ENCODE measurements around the gene SC5D.

Gene SC5D

GRCh38 chr11:121329781-121330395, 37.3 kb downstream of the SC5D start:
- no peak for DNase-seq

GRCh38 chr11:121330614-121331435, 38.3 kb downstream of the SC5D start:
- DNase-seq: no peak

- no peak for DNase-seq
These were observed 42.6 kb downstream of the SC5D start for GRCh38 chr11:121334973-121335710.

DNA sequence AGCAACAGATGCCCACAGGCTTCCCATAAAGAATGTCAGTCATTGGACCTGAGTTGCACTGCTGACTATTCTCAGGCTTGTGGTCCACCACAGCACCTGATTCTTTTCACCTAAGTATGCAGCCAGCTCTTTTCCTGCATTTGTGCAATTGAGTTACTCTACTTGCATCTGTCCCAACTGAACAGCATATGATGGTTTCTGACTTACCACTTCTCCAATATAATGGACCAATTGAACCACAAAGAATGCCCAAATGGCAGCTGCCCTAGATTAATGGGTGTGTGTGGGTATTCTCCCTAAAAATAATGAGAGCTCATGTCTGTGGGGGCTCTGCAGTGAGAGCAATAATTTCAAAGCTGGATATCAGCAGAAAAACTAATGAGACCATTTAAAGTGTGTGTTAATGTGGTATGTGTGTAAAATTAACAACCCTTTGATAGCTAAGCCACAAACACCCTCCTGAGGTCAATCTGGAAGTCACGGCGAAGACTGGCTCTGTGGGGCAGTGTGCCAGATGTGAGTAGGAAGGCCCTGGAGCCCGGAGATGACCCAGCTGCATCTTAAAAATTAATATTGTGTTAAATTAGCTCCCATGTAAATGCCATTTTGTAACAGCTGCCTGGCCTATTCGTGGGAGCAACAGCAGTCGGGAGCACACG, 43.8 kb downstream of the SC5D start:
- no peak for DNase-seq

GRCh38 chr11:121337078-121337477, 44.5 kb downstream of the SC5D start:
- DNase-seq: no peak

- no peak for DNase-seq
These were observed 45.2 kb downstream of the SC5D start for GRCh38 chr11:121337740-121338272.

- no peak for DNase-seq
These were observed 46.0 kb downstream of the SC5D start for GRCh38 chr11:121338536-121338935.

- no peak for DNase-seq
These were observed 47.5 kb downstream of the SC5D start for GRCh38 chr11:121340032-121340580.

DNA sequence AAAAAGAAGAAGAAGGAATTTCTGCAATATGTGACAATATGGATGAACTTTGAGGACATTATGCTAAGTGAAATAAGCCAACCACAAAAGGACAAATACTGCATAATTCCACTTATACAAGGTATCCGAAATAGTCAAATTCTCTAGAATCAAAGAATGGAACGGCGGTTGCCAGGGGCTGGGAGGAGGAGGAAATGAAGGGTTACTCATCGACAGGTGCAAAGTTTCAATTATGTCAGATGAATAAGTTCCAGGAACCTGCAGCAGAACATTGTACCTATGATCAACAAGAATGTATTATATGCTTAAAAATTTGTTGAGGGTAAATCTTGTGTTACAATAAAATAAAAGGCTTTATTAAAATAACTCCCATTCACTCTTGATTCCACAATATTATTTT, 49.0 kb downstream of the SC5D start:
- DNase-seq: peak; percentile 31

- no peak for DNase-seq
These were observed 52.3 kb downstream of the SC5D start for GRCh38 chr11:121344824-121345223.

GRCh38 chr11:121347094-121347493, 54.5 kb downstream of the SC5D start:
- DNase-seq: no peak

- no peak for DNase-seq
These were observed 55.2 kb downstream of the SC5D start for GRCh38 chr11:121347813-121348212.

- no peak for DNase-seq
These were observed 55.8 kb downstream of the SC5D start for GRCh38 chr11:121348220-121348875.

GRCh38 chr11:121349790-121350189, 57.2 kb downstream of the SC5D start:
- no peak for DNase-seq

- DNase-seq: no peak
These were observed 57.9 kb downstream of the SC5D start for GRCh38 chr11:121350314-121351082.

DNA sequence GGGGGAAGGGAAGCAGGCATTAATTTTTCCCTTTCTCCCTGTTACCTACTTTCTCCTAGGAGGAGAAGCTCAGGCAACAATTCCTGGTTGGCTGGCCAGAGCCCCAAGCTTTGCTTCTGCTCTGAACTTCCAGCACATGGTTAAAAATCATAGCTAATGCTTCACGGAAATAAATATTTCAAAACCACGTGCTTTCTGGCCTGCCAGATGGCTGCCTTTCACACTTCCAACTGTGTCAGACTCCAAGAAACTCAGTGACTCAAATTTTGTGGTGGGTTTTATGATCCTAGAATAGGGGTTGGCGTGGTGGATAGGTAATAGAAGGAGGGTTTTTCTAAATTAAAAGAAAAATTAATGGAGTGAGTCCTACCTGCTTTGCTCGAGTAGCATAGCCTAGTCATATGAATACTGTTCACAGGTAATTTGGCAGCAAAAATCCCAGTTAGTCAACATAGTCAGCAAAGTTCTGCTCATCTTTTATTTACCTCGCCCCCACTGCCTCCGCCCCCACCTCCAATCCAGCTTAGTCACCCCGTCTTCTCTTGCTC, 58.6 kb downstream of the SC5D start:
- no peak for DNase-seq

DNA sequence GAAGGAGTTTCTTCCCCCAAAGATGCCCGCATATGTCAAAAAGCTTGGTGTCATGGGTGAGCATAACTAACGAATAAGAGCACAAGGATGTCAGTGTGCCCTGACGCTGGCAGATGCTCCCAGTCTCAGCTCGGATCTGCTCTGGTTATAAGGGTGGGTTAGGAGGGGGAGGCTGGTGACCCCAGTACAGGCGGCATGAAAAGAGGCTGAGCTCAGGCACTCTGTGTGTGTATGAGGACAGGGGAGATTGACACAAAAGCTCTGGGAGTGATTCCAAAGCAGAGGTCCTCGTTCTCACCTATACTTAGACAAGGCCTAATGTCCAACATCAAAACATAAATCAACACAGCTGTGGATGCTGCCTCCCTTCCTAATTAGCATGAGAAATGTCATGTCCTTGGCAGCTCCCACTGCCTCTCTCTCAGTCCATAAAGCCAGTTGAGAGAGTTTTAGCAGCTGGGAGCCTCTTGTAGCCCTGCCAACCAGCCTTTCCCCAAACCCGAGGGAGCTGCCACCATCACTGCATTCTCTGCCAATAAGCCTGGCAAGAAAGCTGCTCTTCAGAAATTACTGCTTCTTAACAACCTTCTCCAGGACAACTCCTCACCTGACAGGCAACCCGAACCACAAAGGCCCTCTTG, 59.8 kb downstream of the SC5D start:
- DNase-seq: peak; percentile 79

DNA sequence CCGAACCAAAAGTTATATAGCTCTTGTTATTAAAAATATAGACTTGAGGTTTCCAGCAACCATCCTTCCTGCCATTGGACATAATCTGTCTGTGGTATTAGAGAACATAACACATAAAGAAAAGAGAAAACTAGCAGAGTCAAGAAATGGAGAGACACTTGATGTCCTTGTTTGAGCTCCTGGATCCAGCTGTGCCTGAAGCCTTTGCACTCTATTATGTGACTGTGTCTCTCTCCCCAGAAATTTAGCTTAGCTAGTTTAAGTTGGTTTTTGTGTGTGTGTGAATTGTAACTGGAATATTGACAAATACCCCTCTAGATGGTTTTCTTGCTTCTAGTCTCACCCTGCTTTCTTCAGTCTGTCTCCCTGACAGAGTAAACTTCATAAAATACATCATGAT, 61.6 kb downstream of the SC5D start:
- no peak for DNase-seq

- no peak for DNase-seq
These were observed 63.8 kb downstream of the SC5D start for GRCh38 chr11:121356357-121356756.

Measured in NCI-H2029 (cell line).